ENCODE data around the gene GIGYF2.
A peak's percentile ranks its signal among the peaks of the same experiment; 100 is the strongest.

GIGYF2 gene

DNA sequence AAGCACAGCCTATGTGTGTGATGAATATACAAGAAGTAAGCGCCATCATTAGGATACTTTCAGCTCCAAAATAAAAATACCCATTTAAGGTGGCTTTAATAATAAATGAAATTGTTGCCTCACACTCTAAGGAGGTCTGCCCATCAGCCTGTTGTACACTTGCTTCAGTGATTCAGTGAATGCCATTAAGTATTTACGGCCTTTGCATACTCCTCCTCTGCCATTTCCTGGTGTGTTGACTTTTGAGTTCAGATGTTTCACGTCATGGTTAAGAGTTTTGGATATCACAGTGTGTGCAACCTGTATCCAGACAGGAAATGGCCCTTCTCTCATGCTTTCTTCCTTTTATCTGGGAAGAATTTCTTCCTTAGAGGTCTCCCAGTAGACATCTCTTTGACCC lies 134.4 kb downstream of the GIGYF2 start:
- H3K27ac ChIP-seq, result no peak overlapping the region
- no peak overlapping the region for H3K4me2 ChIP-seq
- no peak for TF ChIP-seq Cebpa-rat (IDR thresholded peaks at IDR 0.05)
- H3K4me3 ChIP-seq, result no peak overlapping the region
- H3K36me3 ChIP-seq, result peaks cover 72 to 96% (median 93%) of the 10 kb centered on the region in 11 experiments
- peaks cover 0 to 12% (median 4%) of the 10 kb centered on the region in 11 experiments; a peak in 4 of 22 replicates for H4K20me1 ChIP-seq
- no peaks in the 10 kb centered on the region for H3K27me3 ChIP-seq
- H3K4me1 ChIP-seq, result peaks cover 0 to under 1% (median 0%) of the 10 kb centered on the region in 10 experiments; a peak in 2 of 20 replicates
- no peak overlapping the region for H3K9ac ChIP-seq
- H3K9me3 ChIP-seq (replicated peaks in 1 of 11), result no peaks in the 10 kb centered on the region

DNA sequence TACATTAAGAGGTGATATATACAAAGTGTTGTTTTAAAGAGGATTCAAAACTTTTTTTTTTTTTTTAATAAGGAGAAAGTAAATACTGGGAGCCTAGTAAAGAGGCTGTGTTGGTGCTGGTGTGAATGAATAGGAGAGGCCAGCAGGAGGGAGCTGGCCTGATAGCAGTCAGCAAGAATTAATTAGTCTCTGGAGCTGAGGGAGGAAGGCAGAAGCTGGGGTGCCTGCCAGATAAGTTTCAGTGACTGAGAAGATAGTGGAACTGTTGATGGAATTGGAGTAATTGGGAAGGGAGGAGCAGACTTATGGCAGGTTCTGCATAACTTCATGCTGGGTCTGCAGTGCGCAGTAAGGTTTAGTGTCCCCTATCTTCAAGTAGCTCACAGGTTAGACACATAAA lies 136.7 kb downstream of the GIGYF2 start:
- Histone ChIP-seq H3K27me3 (no peaks in the 10 kb centered on the region), H3K36me3 (peaks cover 78 to 96% (median 87%) of the 10 kb centered on the region in 11 experiments)
- no peak for TF ChIP-seq Cebpa-rat (IDR thresholded peaks at IDR 0.05)

DNA sequence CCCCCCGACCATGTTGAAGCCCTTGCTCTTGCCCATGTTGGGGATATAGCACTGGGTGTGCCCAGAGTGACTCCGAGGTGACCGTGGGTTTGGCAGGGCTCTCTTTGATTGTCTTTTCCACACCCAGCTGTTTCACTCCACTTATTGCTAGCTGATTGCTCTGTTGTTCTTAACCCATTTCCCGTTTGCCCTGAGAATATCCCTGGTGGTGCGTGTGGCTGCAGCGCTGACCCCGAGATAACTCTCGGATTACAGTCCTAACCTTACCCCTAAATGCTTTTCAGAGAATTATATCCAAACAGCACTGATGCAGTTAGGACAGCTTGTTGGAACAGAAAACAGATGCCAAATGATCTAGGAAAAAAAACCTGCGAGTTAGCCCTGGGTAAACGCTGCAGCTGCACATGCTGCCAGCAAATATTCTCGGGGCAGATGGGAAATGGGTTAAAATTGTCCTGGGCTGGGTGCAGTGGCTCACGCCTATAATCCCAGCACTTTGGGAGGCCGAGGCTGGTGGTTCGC lies 138.6 kb downstream of the GIGYF2 start:
- peaks cover 0 to 43% (median 15%) of the 10 kb centered on the region in 11 experiments; a peak in 6 of 22 replicates for H4K20me1 ChIP-seq
- H3K9me3 ChIP-seq (replicated peaks in 1 of 11), result no peaks in the 10 kb centered on the region
- H3K4me3 ChIP-seq, result no peak overlapping the region
- no peak overlapping the region for H3K9ac ChIP-seq
- peaks cover 14 to 43% (median 33%) of the 10 kb centered on the region in 10 experiments for H3K4me1 ChIP-seq
- TF ChIP-seq Cebpa-rat (IDR thresholded peaks at IDR 0.05), result no peak
- H3K36me3 ChIP-seq, result peaks cover 69 to 96% (median 89%) of the 10 kb centered on the region in 11 experiments
- H3K4me2 ChIP-seq, result no peak overlapping the region
- no peak overlapping the region for H3K27ac ChIP-seq
- no peaks in the 10 kb centered on the region for H3K27me3 ChIP-seq

More for the DNA sequence above, 136.7 kb downstream of the GIGYF2 start:
- Histone ChIP-seq H3K4me3 (no peak overlapping the region), H3K4me2 (no peak overlapping the region), H3K9me3 (replicated peaks in 1 of 11) (no peaks in the 10 kb centered on the region), H3K27ac (no peak overlapping the region), H3K9ac (no peak overlapping the region), H3K4me1 (peaks cover 13 to 24% (median 18%) of the 10 kb centered on the region in 10 experiments), H4K20me1 (peaks cover 0 to 27% (median 15%) of the 10 kb centered on the region in 11 experiments; a peak in 6 of 22 replicates)

DNA sequence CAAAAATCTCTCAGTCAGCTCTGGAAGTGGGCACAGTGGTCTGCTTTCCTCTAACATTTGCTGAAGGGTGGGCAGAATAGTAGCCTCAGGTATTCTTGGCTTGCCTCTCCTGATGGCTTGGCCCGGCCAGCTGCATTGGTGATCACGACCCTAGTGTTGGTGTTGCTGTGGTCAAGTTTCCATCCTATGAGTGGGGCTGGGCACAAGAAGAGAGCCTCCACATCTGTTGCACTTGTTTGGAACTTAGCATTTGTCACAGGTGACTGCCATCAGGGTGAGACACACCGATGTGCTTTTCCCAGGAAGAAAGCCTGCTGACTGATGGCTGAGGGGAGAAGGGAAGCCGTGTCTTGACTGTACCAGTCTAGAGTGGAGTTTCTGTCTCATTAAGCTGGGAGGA lies 139.8 kb downstream of the GIGYF2 start:
- Histone ChIP-seq H3K4me3 (no peak overlapping the region), H3K4me2 (peak overlapping the region in 3 of 11 experiments; percentile 72 to 93 (median 80); a peak in 5 of 22 replicates), H4K20me1 (peaks cover 0 to 45% (median 15%) of the 10 kb centered on the region in 11 experiments; a peak in 6 of 22 replicates), H3K9me3 (replicated peaks in 1 of 11) (no peaks in the 10 kb centered on the region), H3K27me3 (no peaks in the 10 kb centered on the region), H3K27ac (0 out of 22 replicates have a peak overlapping the region, but pooled peaks of 1 of the 11 experiments have one; percentile 40), H3K36me3 (peaks cover 69 to 96% (median 89%) of the 10 kb centered on the region in 11 experiments), H3K4me1 (peaks cover 14 to 47% (median 33%) of the 10 kb centered on the region in 10 experiments), H3K9ac (no peak overlapping the region)
- no peak for TF ChIP-seq Cebpa-rat (IDR thresholded peaks at IDR 0.05)

DNA sequence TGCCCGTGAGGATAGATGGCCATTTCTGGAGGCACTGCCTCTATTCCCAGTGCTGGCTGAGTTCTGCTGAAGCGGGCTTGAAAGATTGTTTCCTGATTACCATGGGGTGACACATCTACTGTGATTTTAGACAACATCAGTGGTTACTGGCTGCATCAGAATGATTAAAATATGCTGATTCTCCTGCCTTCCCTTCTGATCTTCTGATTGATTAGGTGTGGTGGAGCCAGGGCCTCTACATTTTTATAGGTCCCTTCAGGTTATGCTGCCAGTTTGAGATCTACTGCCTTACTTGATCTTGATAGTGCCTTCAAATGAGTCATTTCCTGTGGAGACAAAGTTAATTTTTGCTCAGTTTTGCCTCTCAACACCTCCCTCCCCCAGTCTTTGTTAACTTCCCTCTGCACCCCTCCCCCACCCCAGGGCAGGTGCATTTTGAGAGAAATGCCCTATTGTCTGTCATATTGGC lies 141.3 kb downstream of the GIGYF2 start:
- Histone ChIP-seq H4K20me1 (peaks cover 0 to 54% (median 15%) of the 10 kb centered on the region in 11 experiments; a peak in 7 of 22 replicates), H3K27me3 (no peaks in the 10 kb centered on the region), H3K9ac (peak overlapping the region in 5 of 11 experiments; percentile 6 to 46 (median 41); a peak in 5 of 22 replicates), H3K27ac (peak overlapping the region in 7 of 11 experiments; percentile 32 to 58 (median 40); a peak in 11 of 22 replicates), H3K4me3 (peak overlapping the region in 2 of 10 experiments; percentile 10 to 20; a peak in 1 of 20 replicates), H3K36me3 (peaks cover 68 to 95% (median 88%) of the 10 kb centered on the region in 11 experiments), H3K9me3 (replicated peaks in 1 of 11) (no peaks in the 10 kb centered on the region), H3K4me1 (peaks cover 14 to 52% (median 33%) of the 10 kb centered on the region in 10 experiments), H3K4me2 (peak overlapping the region; percentile 23 to 93 (median 70))
- no peak for TF ChIP-seq Cebpa-rat (IDR thresholded peaks at IDR 0.05)

DNA sequence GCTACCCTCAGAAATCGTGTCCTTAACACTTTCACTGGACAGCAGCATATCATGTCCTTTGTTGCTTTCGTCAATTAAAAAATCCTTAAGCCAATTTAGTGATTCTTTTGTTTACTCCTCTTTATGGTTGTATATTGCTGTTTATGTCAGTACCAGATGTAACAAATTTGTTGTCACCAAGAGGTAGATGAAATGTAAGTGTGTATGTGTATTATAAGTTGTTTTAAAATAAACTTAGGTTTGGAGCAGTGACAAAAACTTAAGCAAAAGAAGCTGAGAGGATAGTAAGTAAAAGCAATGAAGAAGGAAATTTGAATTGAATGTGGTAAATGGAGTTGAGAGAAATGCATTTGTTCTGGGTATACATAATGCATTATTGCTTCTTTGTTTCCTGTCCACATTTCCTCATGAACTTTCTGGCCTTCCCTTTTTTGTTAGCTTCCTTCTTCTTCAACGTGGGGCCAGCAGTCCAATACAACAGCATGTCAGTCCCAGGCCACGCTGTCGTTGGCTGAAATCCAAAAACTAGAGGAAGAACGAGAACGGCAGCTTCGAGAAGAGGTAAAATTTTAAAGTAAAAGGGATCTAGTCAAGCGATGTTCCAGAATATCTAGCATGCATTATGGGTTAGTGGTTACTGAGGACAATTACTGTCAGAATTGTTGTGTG lies 142.4 kb downstream of the GIGYF2 start:
- Histone ChIP-seq H3K27ac (peak overlapping the region in 5 of 11 experiments; percentile 11 to 49 (median 39); a peak in 5 of 22 replicates), H3K4me3 (0 out of 20 replicates have a peak overlapping the region, but pooled peaks of 1 of the 10 experiments have one; percentile 4), H3K4me2 (peak overlapping the region in 7 of 11 experiments; percentile 66 to 93 (median 78); a peak in 12 of 22 replicates), H3K4me1 (peaks cover 14 to 52% (median 33%) of the 10 kb centered on the region in 10 experiments), H3K27me3 (no peaks in the 10 kb centered on the region), H3K9ac (peak overlapping the region in 1 of 11 experiments; percentile 30; a peak in 1 of 22 replicates), H3K36me3 (peaks cover 68 to 95% (median 88%) of the 10 kb centered on the region in 11 experiments), H3K9me3 (replicated peaks in 1 of 11) (no peaks in the 10 kb centered on the region), H4K20me1 (peaks cover 0 to 63% (median 15%) of the 10 kb centered on the region in 11 experiments; a peak in 7 of 22 replicates)
- no peak for TF ChIP-seq Cebpa-rat (IDR thresholded peaks at IDR 0.05)

DNA sequence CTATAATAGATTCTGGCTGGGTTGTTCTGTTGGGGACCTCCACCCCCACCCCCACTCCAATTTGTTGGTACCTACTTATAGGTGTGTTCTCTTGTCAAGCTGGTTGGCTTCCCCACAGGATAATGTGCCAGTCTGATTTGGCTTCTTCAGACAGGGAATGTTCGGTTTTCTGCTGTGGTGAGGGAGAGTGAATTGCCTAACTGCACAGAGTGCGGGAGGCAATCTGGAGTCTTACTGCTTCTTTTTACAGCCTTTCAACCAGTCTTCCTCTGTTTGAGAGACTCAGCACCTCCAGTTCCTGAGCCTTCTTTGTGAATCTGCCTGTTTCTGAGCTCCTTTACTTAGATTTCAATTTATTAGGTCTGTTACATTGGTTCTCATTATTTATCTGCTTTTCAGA lies 145.6 kb downstream of the GIGYF2 start:
- H3K4me1 ChIP-seq, result peaks cover 11 to 40% (median 26%) of the 10 kb centered on the region in 10 experiments
- H3K27me3 ChIP-seq, result no peaks in the 10 kb centered on the region
- no peak overlapping the region for H3K27ac ChIP-seq
- H3K4me3 ChIP-seq, result no peak overlapping the region
- H3K36me3 ChIP-seq, result peaks cover 77 to 98% (median 92%) of the 10 kb centered on the region in 11 experiments
- H3K9ac ChIP-seq, result no peak overlapping the region
- no peaks in the 10 kb centered on the region for H3K9me3 ChIP-seq (replicated peaks in 1 of 11)
- peaks cover 0 to 51% (median 10%) of the 10 kb centered on the region in 11 experiments; a peak in 7 of 22 replicates for H4K20me1 ChIP-seq
- no peak for TF ChIP-seq Cebpa-rat (IDR thresholded peaks at IDR 0.05)
- H3K4me2 ChIP-seq, result no peak overlapping the region; a peak in 1 of 22 replicates

DNA sequence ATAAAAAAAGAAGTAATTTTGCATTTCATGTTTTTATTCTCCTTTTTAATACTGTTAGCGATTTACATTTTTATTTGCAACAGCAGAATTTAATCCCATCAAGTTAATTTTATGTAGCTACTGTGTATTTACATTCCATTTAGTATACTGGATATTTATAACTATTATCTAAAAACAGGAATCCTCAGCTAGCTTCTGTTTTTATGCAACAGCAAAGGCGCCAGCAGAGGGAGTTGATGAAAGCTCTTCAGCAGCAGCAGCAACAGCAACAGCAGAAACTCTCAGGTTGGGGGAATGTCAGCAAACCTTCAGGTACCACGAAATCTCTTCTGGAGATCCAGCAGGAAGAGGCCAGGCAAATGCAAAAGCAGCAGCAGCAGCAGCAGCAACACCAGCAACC lies 146.7 kb downstream of the GIGYF2 start:
- Histone ChIP-seq H3K4me1 (peaks cover 0 to 28% (median 15%) of the 10 kb centered on the region in 10 experiments; a peak in 18 of 20 replicates), H3K27me3 (no peaks in the 10 kb centered on the region), H3K9me3 (replicated peaks in 1 of 11) (no peaks in the 10 kb centered on the region), H3K4me2 (no peak overlapping the region), H3K27ac (no peak overlapping the region), H4K20me1 (peaks cover 0 to 40% (median 3%) of the 10 kb centered on the region in 11 experiments; a peak in 5 of 22 replicates), H3K36me3 (peaks cover 89 to 100% (median 98%) of the 10 kb centered on the region in 11 experiments), H3K4me3 (no peak overlapping the region), H3K9ac (no peak overlapping the region)
- no peak for TF ChIP-seq Cebpa-rat (IDR thresholded peaks at IDR 0.05)

DNA sequence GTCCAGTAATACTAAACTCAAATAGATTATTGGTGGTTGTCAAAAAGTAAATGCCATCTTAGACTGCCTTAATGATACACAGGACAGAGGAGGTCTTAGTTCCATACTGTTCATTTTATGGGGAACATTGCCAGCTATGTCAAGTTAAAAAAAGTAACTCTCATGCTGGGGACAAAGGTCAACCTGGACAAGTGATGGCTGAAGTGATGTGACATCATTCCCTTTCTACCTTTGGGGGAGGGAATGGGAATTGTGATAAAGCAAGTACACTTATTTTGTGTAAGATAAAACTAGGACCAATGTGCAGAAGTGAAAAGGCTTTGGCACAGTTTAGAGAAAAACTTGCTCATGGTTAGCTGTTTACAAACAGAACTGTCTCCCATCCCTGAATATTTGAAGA lies 148.9 kb downstream of the GIGYF2 start:
- no peaks in the 10 kb centered on the region for H3K9me3 ChIP-seq (replicated peaks in 1 of 11)
- H3K4me3 ChIP-seq, result no peak overlapping the region
- peaks cover 97 to 100% (median 99%) of the 10 kb centered on the region in 11 experiments for H3K36me3 ChIP-seq
- peaks cover 0 to 20% (median 0%) of the 10 kb centered on the region in 11 experiments; a peak in 3 of 22 replicates for H4K20me1 ChIP-seq
- no peak overlapping the region for H3K27ac ChIP-seq
- no peak overlapping the region for H3K4me2 ChIP-seq
- peaks cover 0 to 9% (median 0%) of the 10 kb centered on the region in 10 experiments; a peak in 1 of 20 replicates for H3K4me1 ChIP-seq
- H3K27me3 ChIP-seq, result no peaks in the 10 kb centered on the region
- no peak overlapping the region for H3K9ac ChIP-seq
- TF ChIP-seq Cebpa-rat (IDR thresholded peaks at IDR 0.05), result no peak

Data from BLaER1 treated with 17β-estradiol and CSF1 and Interleukin-3, amounts not matched to agents 10 nM and 100 nM (cell line).